GM21367 (cell line): Measurements from ENCODE around the gene SMAD4.
"Not testable (repeated sequence)": the region's sequence is repeated elsewhere in the genome, so short reads cannot be mapped to it uniquely, and the experiment has no call there.

ENCODE experiments used
- ATAC-seq: cut with Tn5 transposase; IDR thresholded peaks from one replicate; pipeline ENCODE4 v1.9.1; 2021; ENCODE audit not compliant: unreplicated experiment

The SMAD4 gene

GRCh38 chr18:51029694-51030536 lies at the start of gene SMAD4:
TSS of gene SMAD4 (plus strand) at chr18:51030213. CDS start at chr18:51047047, 16,834 bp downstream.
- ATAC-seq = peak; percentile 72

GRCh38 chr18:50981381-50981780 lies 48.6 kb upstream of the SMAD4 start:
- ATAC-seq = no peak

GRCh38 chr18:50982086-50982801 lies 47.8 kb upstream of the SMAD4 start:
- no peak for ATAC-seq

GRCh38 chr18:50982802-50983179 lies 47.2 kb upstream of the SMAD4 start:
- no peak for ATAC-seq

- no peak for ATAC-seq
Measured at GRCh38 chr18:50986360-50987087, 43.5 kb upstream of the SMAD4 start.

- ATAC-seq = no peak
Measured at GRCh38 chr18:50987261-50987660, 42.8 kb upstream of the SMAD4 start.

GRCh38 chr18:50989711-50990110 lies 40.3 kb upstream of the SMAD4 start:
- ATAC-seq = no peak

GRCh38 chr18:50992351-50992762 lies 37.7 kb upstream of the SMAD4 start:
- no peak for ATAC-seq

- ATAC-seq = no peak
Measured at GRCh38 chr18:50994031-50994430, 36.0 kb upstream of the SMAD4 start.

- ATAC-seq = not testable (repeated sequence)
Measured at GRCh38 chr18:51003174-51003573, 26.8 kb upstream of the SMAD4 start.

- ATAC-seq = no peak
Measured at GRCh38 chr18:51006061-51006818, 23.8 kb upstream of the SMAD4 start.

- ATAC-seq = no peak
Measured at GRCh38 chr18:51006948-51007789, 22.8 kb upstream of the SMAD4 start.

GRCh38 chr18:51007790-51008139 lies 22.2 kb upstream of the SMAD4 start:
- no peak for ATAC-seq

GRCh38 chr18:51009072-51009471 lies 20.9 kb upstream of the SMAD4 start:
- no peak for ATAC-seq

- no peak for ATAC-seq
Measured at GRCh38 chr18:51010218-51010617, 19.8 kb upstream of the SMAD4 start.

- no peak for ATAC-seq
Measured at GRCh38 chr18:51011709-51012108, 18.3 kb upstream of the SMAD4 start.

GRCh38 chr18:51012441-51012840 lies 17.6 kb upstream of the SMAD4 start:
- ATAC-seq = no peak

- ATAC-seq = no peak
Measured at GRCh38 chr18:51013259-51013658, 16.8 kb upstream of the SMAD4 start.

- no peak for ATAC-seq
Measured at GRCh38 chr18:51017140-51017879, 12.7 kb upstream of the SMAD4 start.
